Esophagus squamous epithelium (tissue), 4 donors: ENCODE measurements around the gene SPDYE4.

Experiments used
- CTCF ChIP-seq, 6 experiments: fragments of 450-650 bp in 4 of 6; fragments of 200-600 bp in 2 of 6; sonication (generic) in 2 of 6; IDR thresholded peaks; one replicate each; pipeline ENCODE4 v1.5.1; 2016 to 2019; ENCODE audit warnings: antibody characterized with exemption in 6 of 6, mild to moderate bottlenecking in 4 of 6, moderate library complexity in 4 of 6
- POLR2A ChIP-seq, 4 donors: fragments of 450-650 bp; IDR thresholded peaks; one replicate each; pipeline ENCODE4 v1.6.1; 2017; ENCODE audit warnings: antibody characterized with exemption in 4 of 4, mild to moderate bottlenecking in 4 of 4, moderate library complexity in 3 of 4

- TF ChIP-seq CTCF (IDR thresholded peaks at IDR 0.05) (no peak), POLR2A (IDR thresholded peaks at IDR 0.05) (no peak)
These were observed 56.6 kb downstream of the SPDYE4 start for GRCh38 chr17:8701754-8702153.
